Endodermal cell (in vitro differentiated cells): ENCODE data around the gene SOCS6. TPM values are rescaled to one million over a fixed set of nuclear protein-coding genes. Genes with fewer than 3 reads are reported as not detected.
"Not testable (repeated sequence)": the region's sequence is repeated elsewhere in the genome, so short reads cannot be mapped to it uniquely, and the experiment has no call there.

Experiments used
- DNase-seq: peaks from one replicate; pipeline ENCODE4 v3.0.0-alpha.2; 2017
- H3K27ac ChIP-seq: 2 replicates; pipeline ENCODE4 v1.5.1; 2013; ENCODE audit warnings: mild to moderate bottlenecking, low read depth, low read length, moderate library complexity
- H3K27me3 ChIP-seq: 2 replicates; pipeline ENCODE4 v1.6.1; 2013; ENCODE audit warnings: mild to moderate bottlenecking, low read length, moderate library complexity; ENCODE audit not compliant: insufficient read depth, control insufficient read depth, poor library complexity, severe bottlenecking
- H3K36me3 ChIP-seq: 2 replicates; pipeline ENCODE4 v1.7.0; 2013; ENCODE audit warnings: mild to moderate bottlenecking, low read length, moderate library complexity; ENCODE audit not compliant: control insufficient read depth, insufficient read depth
- H3K4me1 ChIP-seq: one replicate; pipeline ENCODE4 v1.7.0; 2013; ENCODE audit warnings: low read length; ENCODE audit not compliant: control insufficient read depth, insufficient read depth
- H3K4me3 ChIP-seq: 2 replicates; pipeline ENCODE4 v1.5.1; 2013; ENCODE audit warnings: mild to moderate bottlenecking, low read length, moderate library complexity
- H3K9ac ChIP-seq: 2 replicates; pipeline ENCODE4 v1.6.1; 2013; ENCODE audit warnings: mild to moderate bottlenecking, low read length, moderate library complexity; ENCODE audit not compliant: poor library complexity, severe bottlenecking; ENCODE audit errors: extremely low read depth
- H3K9me3 ChIP-seq: 2 replicates; pipeline ENCODE4 v1.6.1; 2013; ENCODE audit warnings: mild to moderate bottlenecking, low read length, moderate library complexity; ENCODE audit not compliant: control insufficient read depth
- H3K27ac Mint-ChIP-seq: 2 replicates; pipeline ENCODE4 v1.8.0; 2020; ENCODE audit warnings: mixed read lengths
- H3K27me3 Mint-ChIP-seq: 2 replicates; pipeline ENCODE4 v1.8.0; 2021; ENCODE audit warnings: mild to moderate bottlenecking, mixed read lengths; ENCODE audit not compliant: insufficient read depth
- H3K36me3 Mint-ChIP-seq: 2 replicates; pipeline ENCODE4 v1.8.0; 2020; ENCODE audit warnings: low read depth, mixed read lengths
- H3K4me1 Mint-ChIP-seq: 2 replicates; pipeline ENCODE4 v1.8.0; 2020; ENCODE audit warnings: mixed read lengths
- H3K4me3 Mint-ChIP-seq: 2 replicates; pipeline ENCODE4 v1.8.0; 2020; ENCODE audit warnings: mild to moderate bottlenecking, moderate library complexity, mixed read lengths
- H3K9me3 Mint-ChIP-seq: 2 replicates; pipeline ENCODE4 v1.8.0; 2020; ENCODE audit warnings: mild to moderate bottlenecking, mixed read lengths
- CTCF ChIP-seq: fragments of 200-600 bp; sonication (generic); conservative IDR thresholded peaks from 2 replicates; pipeline ENCODE4 v1.5.0; 2021; ENCODE audit warnings: antibody characterized with exemption, mild to moderate bottlenecking
- WGBS, 2 experiments: methylation state at CpG; one replicate each; pipeline versions ENCODE4 v1.1.5 to v1.1.7; 2013; ENCODE audit warnings: missing lambda C conversion rate in 2 of 2, mixed read lengths in 1 of 2; ENCODE audit not compliant: insufficient coverage in 1 of 2, insufficient read length in 1 of 2; 5-methylcytosine and 5-hydroxymethylcytosine counted together
- total RNA-seq, 2 donors: library from RNA; stranded (reverse); fragmentation: NEBNext Ultra II Directional in 1 of 2; extraction: Animal tissue kit (Norgen Biotek cat#: 25700) in 1 of 2; gene quantifications; 2 replicates in 1 of 2; 3 replicates in 1 of 2; pipeline ENCODE4 v1.2.1, GENCODE V29; 2021

SOCS6 gene
- total RNA-seq, 2 donors from 2014 or later, result 28.2 to 30.0 TPM

GRCh38 chr18:70366174-70366573 lies 77.3 kb downstream of the SOCS6 start:
- Mint-ChIP-seq H3K4me3 (peak overlapping the region; percentile 2), H3K9me3 (no peaks in the 10 kb centered on the region), H3K36me3 (no peaks in the 10 kb centered on the region), H3K4me1 (peaks cover 45% of the 10 kb centered on the region), H3K27ac (peak overlapping the region; percentile 92), H3K27me3 (peaks cover 3% of the 10 kb centered on the region)
- H3K4me1 ChIP-seq, result peaks cover 7% of the 10 kb centered on the region
- H3K9ac ChIP-seq, result peak overlapping the region; percentile 44
- H3K36me3 ChIP-seq, result no peaks in the 10 kb centered on the region
- no peaks in the 10 kb centered on the region for H3K27me3 ChIP-seq
- peak overlapping the region; percentile 67 for H3K27ac ChIP-seq
- TF ChIP-seq CTCF, result no peak
- peak overlapping the region; percentile 15 for H3K4me3 ChIP-seq
- 0 to 12% methylated on average over 2 of the region's 2 CpGs for WGBS, 2 experiments
- H3K9me3 ChIP-seq, result peaks cover 13% of the 10 kb centered on the region
- DNase-seq, result peak; percentile 86

GRCh38 chr18:70366670-70367069 lies 77.8 kb downstream of the SOCS6 start:
- peaks cover 3% of the 10 kb centered on the region for H3K27me3 Mint-ChIP-seq
- Histone ChIP-seq H3K9me3 (peaks cover 13% of the 10 kb centered on the region), H3K27me3 (no peaks in the 10 kb centered on the region), H3K4me3 (peak overlapping the region; percentile 15), H3K36me3 (no peaks in the 10 kb centered on the region), H3K4me1 (peaks cover 7% of the 10 kb centered on the region), H3K27ac (peak overlapping the region; percentile 67), H3K9ac (peak overlapping the region; percentile 44)
- no peak for TF ChIP-seq CTCF
- no peaks in the 10 kb centered on the region for H3K36me3 Mint-ChIP-seq
- H3K9me3 Mint-ChIP-seq, result no peaks in the 10 kb centered on the region
- 72 to 82% methylated on average over 6 to 7 of the region's 7 CpGs for WGBS, 2 experiments
- H3K27ac Mint-ChIP-seq, result peak overlapping the region; percentile 92
- H3K4me3 Mint-ChIP-seq, result no peak overlapping the region
- no peak for DNase-seq
- peaks cover 47% of the 10 kb centered on the region for H3K4me1 Mint-ChIP-seq

GRCh38 chr18:70367344-70367743 lies 78.5 kb downstream of the SOCS6 start:
- Mint-ChIP-seq H3K27ac (peak overlapping the region; percentile 92), H3K4me1 (peaks cover 45% of the 10 kb centered on the region)
- not testable (repeated sequence) for H3K36me3 ChIP-seq, H3K4me3 Mint-ChIP-seq, H3K4me3 ChIP-seq, H3K9me3 Mint-ChIP-seq, H3K4me1 ChIP-seq, H3K9ac ChIP-seq, H3K27me3 ChIP-seq, H3K27me3 Mint-ChIP-seq, H3K36me3 Mint-ChIP-seq, DNase-seq, H3K27ac ChIP-seq
- H3K9me3 ChIP-seq, result peaks cover 13% of the 10 kb centered on the region
- WGBS, 2 experiments, result 86 to 92% methylated on average over 3 of the region's 3 CpGs

- no peak overlapping the region for H3K27ac Mint-ChIP-seq
- H3K27me3 Mint-ChIP-seq, result peaks cover 3% of the 10 kb centered on the region
- 100% methylated on average over 1 of the region's 1 CpG for WGBS, 2 experiments
- TF ChIP-seq CTCF, result no peak
- Histone ChIP-seq H3K4me3 (no peak overlapping the region), H3K9me3 (peaks cover 13% of the 10 kb centered on the region), H3K36me3 (no peaks in the 10 kb centered on the region), H3K4me1 (peaks cover 14% of the 10 kb centered on the region), H3K9ac (no peak overlapping the region), H3K27me3 (no peaks in the 10 kb centered on the region), H3K27ac (no peak overlapping the region)
- H3K9me3 Mint-ChIP-seq, result no peaks in the 10 kb centered on the region
- no peak overlapping the region for H3K4me3 Mint-ChIP-seq
- peaks cover 46% of the 10 kb centered on the region for H3K4me1 Mint-ChIP-seq
- DNase-seq, result no peak
- no peaks in the 10 kb centered on the region for H3K36me3 Mint-ChIP-seq
Observed at GRCh38 chr18:70368903-70369302, 80.1 kb downstream of the SOCS6 start.
